Panc1 (cell line): ENCODE data around the gene UCP1. TPM values are rescaled to one million over a fixed set of nuclear protein-coding genes. Genes with fewer than 3 reads are reported as not detected.

Experiments used
- ATAC-seq: fragments of 200-7000 bp; cut with Tn5 transposase; 2 replicates; pipeline ENCODE4 v1.9.1; 2020; ENCODE audit warnings: mild to moderate bottlenecking, moderate library complexity
- BruUV-seq: library from RNA; stranded (reverse); fragments of 400-500 nt; replicated peaks from 2 replicates; lab custom pipeline; 2021; lab: Mats Ljungman, UMichigan
- CTCF ChIA-PET: fragments of 300-600 bp; sonication (Branson Sonifier 250); formaldehyde crosslinking; loops from one replicate; lab custom pipeline; 2022; ENCODE audit warnings: antibody characterized with exemption; lab: Charles Lee
- POLR2A ChIA-PET: fragments of 300-600 bp; sonication (Branson Sonifier 250); formaldehyde crosslinking; loops from one replicate; lab custom pipeline; 2022; ENCODE audit warnings: antibody characterized with exemption; lab: Charles Lee
- DNase-seq: peaks from one replicate; pipeline ENCODE4 v3.0.0-alpha.2; 2010; ENCODE audit warnings: low read depth, low spot score
- H3K27ac ChIP-seq: 2 replicates; pipeline ENCODE4 v1.5.1; 2011; ENCODE audit warnings: mild to moderate bottlenecking, low read length, inconsistent platforms
- H3K27me3 ChIP-seq: fragments of 200-500 bp; sonication (Bioruptor generic); 2 replicates; pipeline ENCODE4 v1.6.0; 2014; ENCODE audit warnings: low read length, inconsistent platforms; ENCODE audit not compliant: control insufficient read depth, insufficient read depth
- H3K36me3 ChIP-seq: fragments of 200-500 bp; sonication (Bioruptor generic); 2 replicates; pipeline ENCODE4 v1.5.1; 2014; ENCODE audit warnings: inconsistent platforms, mild to moderate bottlenecking, low read length, moderate library complexity; ENCODE audit not compliant: control insufficient read depth, insufficient read depth
- H3K4me1 ChIP-seq: 2 replicates; pipeline ENCODE4 v1.5.1; 2011; ENCODE audit warnings: inconsistent platforms, mild to moderate bottlenecking, low read length, moderate library complexity; ENCODE audit not compliant: control insufficient read depth, insufficient read depth
- H3K4me3 ChIP-seq, 2 experiments: 2 replicates each; pipeline ENCODE4 v1.5.1; 2011 to 2012; ENCODE audit warnings: low read depth in 2 of 2, low read length in 2 of 2, mild to moderate bottlenecking in 2 of 2, inconsistent platforms in 1 of 2, moderate library complexity in 1 of 2
- H3K9me3 ChIP-seq: fragments of 200-500 bp; sonication (Bioruptor generic); 2 replicates; pipeline ENCODE4 v1.5.1; 2014; ENCODE audit warnings: low read depth, mild to moderate bottlenecking, inconsistent platforms, low read length, moderate library complexity; ENCODE audit not compliant: control insufficient read depth, insufficient read depth
- POLR2AphosphoS5 ChIP-seq: IDR thresholded peaks from 2 replicates; pipeline ENCODE4 v1.6.1; 2012; ENCODE audit warnings: mild to moderate bottlenecking, low read depth, low read length, moderate library complexity
- SIN3A ChIP-seq: IDR thresholded peaks from 2 replicates; pipeline ENCODE4 v1.6.1; 2012; ENCODE audit warnings: low read depth, mild to moderate bottlenecking, low read length, moderate library complexity, borderline replicate concordance; ENCODE audit not compliant: insufficient read depth
- TCF7L2 ChIP-seq: IDR thresholded peaks from 2 replicates; pipeline ENCODE4 v1.6.1; 2011; ENCODE audit warnings: mild to moderate bottlenecking, low read depth, low read length, inconsistent platforms
- in situ Hi-C: cut with HindIII; loops from 2 replicates; pipeline ENCODE4 v1.10.0; 2016; ENCODE audit warnings: low sequenced_read_pairs, low pct_unique_long_range_greater_than_20kb
- intact Hi-C: fragments of 100-400 bp; cut with micrococcal nuclease; formaldehyde crosslinking; loops from one replicate; pipeline ENCODE4 v1.10.0; 2022; ENCODE audit not compliant: unreplicated experiment
- total RNA-seq: library from RNA; stranded (reverse); gene quantifications from one replicate; pipeline ENCODE4 v1.2.1, GENCODE V29; 2021; ENCODE audit not compliant: unreplicated experiment
- TF ChIP-seq, protein P1 (sequence below), 2 experiments: IDR thresholded peaks; 2 replicates each; pipeline ENCODE4 v1.6.1; 2011 to 2012; ENCODE audit warnings: low read depth in 2 of 2, control low read depth in 1 of 2, low read length in 1 of 2, mild to moderate bottlenecking in 1 of 2, moderate library complexity in 1 of 2; ENCODE audit not compliant: insufficient read depth in 1 of 2
- TF ChIP-seq, protein P2 (sequence below): fragments of 450-650 bp; IDR thresholded peaks from 2 replicates; pipeline ENCODE4 v1.5.1; 2017; ENCODE audit warnings: mild to moderate bottlenecking

UCP1 gene
- total RNA-seq, 1 experiment from 2014 or later = not detected

DNA sequence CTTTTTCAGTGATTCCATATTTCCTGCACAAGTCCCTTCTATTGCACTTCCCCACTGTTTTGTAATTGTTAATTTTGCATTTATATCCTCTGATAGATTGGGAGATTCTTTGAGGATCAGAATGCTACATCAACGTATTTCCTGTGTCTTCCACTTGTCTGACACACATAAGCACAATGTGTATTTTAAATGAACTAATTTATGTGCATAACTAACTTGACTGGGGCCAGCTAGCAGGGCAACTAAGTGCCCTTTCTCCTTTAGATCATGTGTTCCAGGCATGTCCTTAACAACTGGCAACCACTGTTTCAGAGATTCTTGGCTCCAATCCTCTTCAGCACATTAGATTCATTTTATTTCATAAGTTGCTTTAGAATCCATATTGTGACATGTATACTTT, 15.7 kb upstream of the UCP1 start:
- TF ChIP-seq, protein P1, sequence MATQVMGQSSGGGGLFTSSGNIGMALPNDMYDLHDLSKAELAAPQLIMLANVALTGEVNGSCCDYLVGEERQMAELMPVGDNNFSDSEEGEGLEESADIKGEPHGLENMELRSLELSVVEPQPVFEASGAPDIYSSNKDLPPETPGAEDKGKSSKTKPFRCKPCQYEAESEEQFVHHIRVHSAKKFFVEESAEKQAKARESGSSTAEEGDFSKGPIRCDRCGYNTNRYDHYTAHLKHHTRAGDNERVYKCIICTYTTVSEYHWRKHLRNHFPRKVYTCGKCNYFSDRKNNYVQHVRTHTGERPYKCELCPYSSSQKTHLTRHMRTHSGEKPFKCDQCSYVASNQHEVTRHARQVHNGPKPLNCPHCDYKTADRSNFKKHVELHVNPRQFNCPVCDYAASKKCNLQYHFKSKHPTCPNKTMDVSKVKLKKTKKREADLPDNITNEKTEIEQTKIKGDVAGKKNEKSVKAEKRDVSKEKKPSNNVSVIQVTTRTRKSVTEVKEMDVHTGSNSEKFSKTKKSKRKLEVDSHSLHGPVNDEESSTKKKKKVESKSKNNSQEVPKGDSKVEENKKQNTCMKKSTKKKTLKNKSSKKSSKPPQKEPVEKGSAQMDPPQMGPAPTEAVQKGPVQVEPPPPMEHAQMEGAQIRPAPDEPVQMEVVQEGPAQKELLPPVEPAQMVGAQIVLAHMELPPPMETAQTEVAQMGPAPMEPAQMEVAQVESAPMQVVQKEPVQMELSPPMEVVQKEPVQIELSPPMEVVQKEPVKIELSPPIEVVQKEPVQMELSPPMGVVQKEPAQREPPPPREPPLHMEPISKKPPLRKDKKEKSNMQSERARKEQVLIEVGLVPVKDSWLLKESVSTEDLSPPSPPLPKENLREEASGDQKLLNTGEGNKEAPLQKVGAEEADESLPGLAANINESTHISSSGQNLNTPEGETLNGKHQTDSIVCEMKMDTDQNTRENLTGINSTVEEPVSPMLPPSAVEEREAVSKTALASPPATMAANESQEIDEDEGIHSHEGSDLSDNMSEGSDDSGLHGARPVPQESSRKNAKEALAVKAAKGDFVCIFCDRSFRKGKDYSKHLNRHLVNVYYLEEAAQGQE (IDR thresholded peaks at IDR 0.05; ENCODE audit: insufficient read depth in 1 of 2, low read depth in 2 of 2, low read length in 1 of 2) = no peak
- TF ChIP-seq, protein P2, sequence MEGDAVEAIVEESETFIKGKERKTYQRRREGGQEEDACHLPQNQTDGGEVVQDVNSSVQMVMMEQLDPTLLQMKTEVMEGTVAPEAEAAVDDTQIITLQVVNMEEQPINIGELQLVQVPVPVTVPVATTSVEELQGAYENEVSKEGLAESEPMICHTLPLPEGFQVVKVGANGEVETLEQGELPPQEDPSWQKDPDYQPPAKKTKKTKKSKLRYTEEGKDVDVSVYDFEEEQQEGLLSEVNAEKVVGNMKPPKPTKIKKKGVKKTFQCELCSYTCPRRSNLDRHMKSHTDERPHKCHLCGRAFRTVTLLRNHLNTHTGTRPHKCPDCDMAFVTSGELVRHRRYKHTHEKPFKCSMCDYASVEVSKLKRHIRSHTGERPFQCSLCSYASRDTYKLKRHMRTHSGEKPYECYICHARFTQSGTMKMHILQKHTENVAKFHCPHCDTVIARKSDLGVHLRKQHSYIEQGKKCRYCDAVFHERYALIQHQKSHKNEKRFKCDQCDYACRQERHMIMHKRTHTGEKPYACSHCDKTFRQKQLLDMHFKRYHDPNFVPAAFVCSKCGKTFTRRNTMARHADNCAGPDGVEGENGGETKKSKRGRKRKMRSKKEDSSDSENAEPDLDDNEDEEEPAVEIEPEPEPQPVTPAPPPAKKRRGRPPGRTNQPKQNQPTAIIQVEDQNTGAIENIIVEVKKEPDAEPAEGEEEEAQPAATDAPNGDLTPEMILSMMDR = no peak
- TF ChIP-seq POLR2AphosphoS5 (no peak), TCF7L2 (no peak), SIN3A (no peak)
- POLR2A ChIA-PET = no interaction called here
- no peak for ATAC-seq
- no TSS peak for BruUV-seq
- no peak overlapping the region for H3K27ac ChIP-seq
- H3K9me3 ChIP-seq = no peaks in the 10 kb centered on the region
- H3K36me3 ChIP-seq = no peaks in the 10 kb centered on the region
- peaks cover 3% of the 10 kb centered on the region for H3K27me3 ChIP-seq
- DNase-seq = no peak
- no peak overlapping the region for H3K4me3 ChIP-seq
- CTCF ChIA-PET = no interaction called here
- in situ Hi-C loops = no loop called here
- H3K4me1 ChIP-seq = no peaks in the 10 kb centered on the region
- intact Hi-C loops = no loop called here

DNA sequence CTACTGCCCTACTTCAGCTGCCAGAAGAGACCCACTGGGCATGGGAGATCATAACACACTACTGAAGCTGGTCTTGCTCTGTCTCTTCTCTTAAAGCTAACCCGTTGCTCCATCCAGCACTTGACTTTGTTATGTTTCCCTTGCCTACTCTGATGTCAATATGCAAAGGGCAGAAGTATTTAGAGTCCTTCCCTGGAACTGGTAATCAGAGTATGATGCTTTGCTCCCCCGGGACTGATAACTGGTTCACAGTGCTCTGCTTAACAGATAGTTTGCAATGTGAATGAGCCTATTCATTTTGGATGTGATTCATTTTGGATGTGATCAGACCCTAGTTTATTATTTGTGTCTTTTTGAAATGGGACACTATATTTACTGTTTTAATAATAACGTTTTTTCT, 12.3 kb upstream of the UCP1 start:
- in situ Hi-C loops = no loop called here
- no peak for ATAC-seq
- BruUV-seq = no TSS peak

More for the DNA sequence above, 12.3 kb upstream of the UCP1 start:
- TF ChIP-seq POLR2AphosphoS5 (no peak), SIN3A (no peak), TCF7L2 (no peak)
- TF ChIP-seq, protein P2 = no peak
- TF ChIP-seq, protein P1 (IDR thresholded peaks at IDR 0.05; ENCODE audit: insufficient read depth in 1 of 2, low read depth in 2 of 2, low read length in 1 of 2) = no peak
- DNase-seq = no peak
- Histone ChIP-seq H3K9me3 (no peaks in the 10 kb centered on the region), H3K4me3 (no peak overlapping the region), H3K36me3 (no peaks in the 10 kb centered on the region), H3K4me1 (no peaks in the 10 kb centered on the region; the same call in 1 of the 2 replicates), H3K27me3 (peaks cover 11% of the 10 kb centered on the region), H3K27ac (no peak overlapping the region)
- ChIA-PET CTCF (no interaction called here), POLR2A (no interaction called here)
- intact Hi-C loops = no loop called here
